OCI-LY7 (cell line): ENCODE data around the gene SPTLC2. TPM values are rescaled to one million over a fixed set of nuclear protein-coding genes. Genes with fewer than 3 reads are reported as not detected.

Experiments
- BruUV-seq: library from RNA; stranded (reverse); fragments of 400-500 nt; replicated peaks from 2 replicates; lab custom pipeline; 2021; lab: Mats Ljungman, UMichigan
- CTCF ChIA-PET: fragments of 300-600 bp; sonication (Branson Sonifier 250); formaldehyde crosslinking; loops from one replicate; lab custom pipeline; 2022; ENCODE audit warnings: antibody characterized with exemption; ENCODE audit not compliant: unreplicated experiment; lab: Charles Lee
- POLR2A ChIA-PET: fragments of 300-600 bp; sonication (Branson Sonifier 250); formaldehyde crosslinking; loops from one replicate; lab custom pipeline; 2022; ENCODE audit warnings: antibody characterized with exemption; lab: Charles Lee
- DNase-seq: peaks from one replicate; pipeline ENCODE4 v3.0.0-alpha.2; 2015; ENCODE audit warnings: low spot score
- H2AFZ ChIP-seq: fragments of 200-600 bp; sonication (generic), shearing (Covaris generic); 2 replicates; pipeline ENCODE4 v1.6.1; 2014; ENCODE audit warnings: mild to moderate bottlenecking, antibody characterized with exemption, low read length, moderate library complexity
- H3K27ac ChIP-seq: fragments of 200-600 bp; sonication (generic); 2 replicates; pipeline ENCODE4 v1.5.1; 2014; ENCODE audit warnings: mixed run types, low read depth, mild to moderate bottlenecking, moderate library complexity, low read length, inconsistent platforms; ENCODE audit not compliant: poor library complexity, severe bottlenecking
- H3K36me3 ChIP-seq: fragments of 200-600 bp; sonication (generic); 2 replicates; pipeline ENCODE4 v1.6.1; 2014; ENCODE audit warnings: mild to moderate bottlenecking, antibody characterized with exemption, low read length, moderate library complexity, mixed read lengths; ENCODE audit not compliant: insufficient read depth
- H3K4me1 ChIP-seq: fragments of 200-600 bp; sonication (generic); 2 replicates; pipeline ENCODE4 v1.5.1; 2014; ENCODE audit warnings: mild to moderate bottlenecking, low read length; ENCODE audit not compliant: insufficient read depth, poor library complexity, severe bottlenecking
- H3K4me2 ChIP-seq: fragments of 200-600 bp; sonication (generic); 2 replicates; pipeline ENCODE4 v1.6.1; 2014; ENCODE audit warnings: mild to moderate bottlenecking, low read length
- H3K4me3 ChIP-seq: fragments of 200-600 bp; sonication (generic); 2 replicates; pipeline ENCODE4 v1.5.1; 2014; ENCODE audit warnings: mild to moderate bottlenecking, low read depth, low read length; ENCODE audit not compliant: poor library complexity, severe bottlenecking
- H3K79me2 ChIP-seq: fragments of 200-600 bp; sonication (generic); 2 replicates; pipeline ENCODE4 v1.6.1; 2016; ENCODE audit warnings: low read depth, mild to moderate bottlenecking, low read length, moderate library complexity, mixed read lengths; ENCODE audit not compliant: insufficient read depth
- H3K9me2 ChIP-seq: fragments of 200-600 bp; sonication (generic); 2 replicates; pipeline ENCODE4 v1.6.1; 2016; ENCODE audit warnings: mild to moderate bottlenecking, low read length, mixed read lengths; ENCODE audit not compliant: insufficient read depth
- H3K9me3 ChIP-seq: fragments of 200-600 bp; sonication (generic); 2 replicates; pipeline ENCODE4 v1.6.1; 2014; ENCODE audit warnings: mild to moderate bottlenecking, mixed run types, low read length, mixed read lengths
- H4K20me1 ChIP-seq: fragments of 200-600 bp; sonication (generic); 2 replicates; pipeline ENCODE4 v1.6.1; 2014; ENCODE audit warnings: mild to moderate bottlenecking, antibody characterized with exemption, low read length, moderate library complexity, mixed read lengths; ENCODE audit not compliant: insufficient read depth
- CTCF ChIP-seq: fragments of 200-600 bp; sonication (generic); conservative IDR thresholded peaks from 2 replicates; pipeline ENCODE4 v1.5.1; 2014; ENCODE audit warnings: mild to moderate bottlenecking, antibody characterized with exemption, low read length, moderate library complexity, mixed read lengths
- EZH2phosphoT487 ChIP-seq: fragments of 200-600 bp; sonication (generic); IDR thresholded peaks from 2 replicates; pipeline ENCODE4 v1.6.1; 2018; ENCODE audit warnings: low read depth, borderline replicate concordance, mild to moderate bottlenecking, mixed run types, antibody characterized with exemption, low read length, moderate library complexity, mixed read lengths
- intact Hi-C: fragments of 100-400 bp; cut with micrococcal nuclease; formaldehyde crosslinking; loops from one replicate; pipeline ENCODE4 v1.10.0; 2022; ENCODE audit not compliant: unreplicated experiment
- total RNA-seq, 2 experiments: library from RNA; depleted of rRNA in 1 of 2; stranded (reverse); fragments of >200 nt in 1 of 2; shearing (Covaris generic) in 1 of 2; gene quantifications; 2 replicates each; pipeline ENCODE4 v1.2.3, GENCODE V29; 2014 to 2022

The SPTLC2 gene
- total RNA-seq, 2 experiments from 2014 or later = 14.7 to 45.1 TPM

- H3K4me3 ChIP-seq = no peak overlapping the region
- POLR2A ChIA-PET = no interaction called here
- no peak for TF ChIP-seq EZH2phosphoT487
- TF ChIP-seq CTCF = no peak
These were observed 3.9 kb upstream of the SPTLC2 start for GRCh38 chr14:77620222-77620870.

DNA sequence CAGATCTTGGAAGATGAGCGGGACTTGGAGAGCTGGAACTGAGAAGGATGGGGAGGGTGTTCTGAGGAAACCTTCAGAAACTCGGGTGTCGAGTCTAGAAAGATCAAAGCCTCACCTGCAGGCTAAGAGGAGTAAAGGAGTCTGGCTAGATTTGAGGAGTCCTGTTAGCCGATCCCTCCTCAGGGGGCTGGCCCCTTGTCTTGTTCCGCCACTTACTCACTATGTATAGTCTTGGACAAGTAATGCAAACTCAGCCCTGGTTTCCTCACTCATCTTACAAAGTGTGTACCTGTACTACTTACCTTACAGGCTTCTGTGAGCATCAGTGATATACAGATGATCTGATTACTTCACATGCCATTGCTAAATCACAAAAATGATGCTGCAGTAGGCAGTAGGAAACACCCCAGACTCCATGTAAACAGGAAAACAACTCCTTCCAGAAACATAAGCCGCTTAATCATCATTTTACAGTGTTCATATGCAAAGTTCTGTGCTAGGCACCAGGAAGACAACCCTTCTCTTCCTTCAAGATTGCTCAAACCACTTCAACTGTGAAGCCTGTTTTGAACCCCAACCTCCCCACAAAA is 2.0 kb upstream of the SPTLC2 start:
- no peak overlapping the region for H3K4me2 ChIP-seq
- peak overlapping the region; percentile 62; the same call in 1 of the 2 replicates for H2AFZ ChIP-seq
- H3K9me2 ChIP-seq = no peaks in the 10 kb centered on the region
- H3K79me2 ChIP-seq = peaks cover 25% of the 10 kb centered on the region
- intact Hi-C loops = loop anchor here (5.0 kb wide), 1 partner anchor 246 kb away; no protein-coding TSS in a partner anchor
- H3K36me3 ChIP-seq = peaks cover 6% of the 10 kb centered on the region; the same call in 1 of the 2 replicates
- BruUV-seq = no TSS peak
- H3K9me3 ChIP-seq = no peaks in the 10 kb centered on the region
- peaks cover 20% of the 10 kb centered on the region; the same call in 1 of the 2 replicates for H4K20me1 ChIP-seq
- CTCF ChIA-PET = no interaction called here
- DNase-seq = no peak
- H3K4me3 ChIP-seq = no peak overlapping the region
- POLR2A ChIA-PET = interaction anchor here (0.8 to 1.3 kb wide), 4 partner anchors 10 to 32 kb away, joined by 3 to 5 read pairs (median 4); no protein-coding TSS in a partner anchor
- H3K4me1 ChIP-seq = peaks cover 23% of the 10 kb centered on the region
- TF ChIP-seq CTCF (no peak), EZH2phosphoT487 (no peak)
- H3K27ac ChIP-seq = no peak overlapping the region

More at GRCh38 chr14:77620222-77620870, 3.9 kb upstream of the SPTLC2 start:
- Histone ChIP-seq H3K9me3 (no peaks in the 10 kb centered on the region), H3K27ac (no peak overlapping the region), H2AFZ (no peak overlapping the region), H4K20me1 (peaks cover 7% of the 10 kb centered on the region; the same call in 1 of the 2 replicates), H3K79me2 (peaks cover 8% of the 10 kb centered on the region), H3K36me3 (no peaks in the 10 kb centered on the region), H3K4me1 (peaks cover 8% of the 10 kb centered on the region), H3K4me2 (no peak overlapping the region), H3K9me2 (no peaks in the 10 kb centered on the region)
- CTCF ChIA-PET = no interaction called here
- no peak for DNase-seq
- BruUV-seq = no TSS peak
- intact Hi-C loops = no loop called here

DNA sequence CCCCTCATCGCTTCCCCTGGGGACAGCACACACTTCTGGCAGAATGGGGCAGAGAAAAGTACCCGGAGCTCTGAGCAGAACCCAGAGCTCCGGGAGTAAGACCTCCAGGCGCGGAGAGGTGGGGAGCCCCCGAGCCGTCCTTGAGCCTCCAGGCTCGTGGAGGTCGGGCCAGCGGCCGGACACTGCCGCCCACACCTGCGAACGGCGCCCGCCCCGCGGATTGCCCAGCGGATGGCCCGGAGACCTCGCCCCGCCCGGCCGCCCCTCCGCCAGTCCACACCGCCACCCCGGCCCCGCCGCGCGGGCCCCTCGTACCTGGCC is 344 bp downstream of the SPTLC2 start:
- CTCF ChIA-PET = no interaction called here
- H3K27ac ChIP-seq = peak overlapping the region; percentile 40
- peaks cover 40% of the 10 kb centered on the region for H3K4me1 ChIP-seq
- H3K4me2 ChIP-seq = peak overlapping the region; percentile 89
- peaks cover 32% of the 10 kb centered on the region; the same call in 1 of the 2 replicates for H4K20me1 ChIP-seq
- H3K36me3 ChIP-seq = peaks cover 13% of the 10 kb centered on the region; the same call in 1 of the 2 replicates
- H3K9me3 ChIP-seq = no peaks in the 10 kb centered on the region
- no peak overlapping the region for H2AFZ ChIP-seq
- POLR2A ChIA-PET = no interaction called here
- intact Hi-C loops = loop anchor here (1.0 to 5.0 kb wide), 4 partner anchors 28 to 296 kb away; partner anchors contain the start of genes AHSA1 and POMT2
- H3K79me2 ChIP-seq = peaks cover 49% of the 10 kb centered on the region
- no peaks in the 10 kb centered on the region for H3K9me2 ChIP-seq
- TF ChIP-seq EZH2phosphoT487 (no peak), CTCF (no peak)
- no TSS peak for BruUV-seq
- no peak for DNase-seq
- H3K4me3 ChIP-seq = peak overlapping the region; percentile 95
